GM19023 (cell line): Measurements from ENCODE around the gene NTM.

Experiments used
- ATAC-seq: cut with Tn5 transposase; IDR thresholded peaks from one replicate; pipeline ENCODE4 v1.9.1; 2021; ENCODE audit warnings: mild to moderate bottlenecking, moderate library complexity; ENCODE audit not compliant: unreplicated experiment

Gene NTM

DNA sequence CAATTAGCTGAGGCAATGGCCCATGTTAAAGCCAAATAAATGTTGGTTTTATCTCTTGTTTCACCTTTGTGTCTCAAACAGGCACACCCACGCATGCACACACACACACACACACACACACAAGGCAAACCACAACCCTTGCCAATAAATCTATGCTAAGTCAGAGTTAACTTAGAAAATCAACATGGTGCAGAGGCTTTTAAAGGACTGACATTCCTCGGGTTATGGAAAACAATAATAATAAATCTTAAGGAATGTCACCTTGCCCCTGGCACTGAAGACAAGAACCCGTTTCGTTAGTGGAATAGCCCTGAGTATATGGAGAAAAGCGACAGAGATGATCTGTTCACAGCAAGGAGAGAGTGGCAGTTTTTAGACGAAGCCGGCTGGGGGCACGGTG is 326.3 kb downstream of the NTM start:
- no peak for ATAC-seq

DNA sequence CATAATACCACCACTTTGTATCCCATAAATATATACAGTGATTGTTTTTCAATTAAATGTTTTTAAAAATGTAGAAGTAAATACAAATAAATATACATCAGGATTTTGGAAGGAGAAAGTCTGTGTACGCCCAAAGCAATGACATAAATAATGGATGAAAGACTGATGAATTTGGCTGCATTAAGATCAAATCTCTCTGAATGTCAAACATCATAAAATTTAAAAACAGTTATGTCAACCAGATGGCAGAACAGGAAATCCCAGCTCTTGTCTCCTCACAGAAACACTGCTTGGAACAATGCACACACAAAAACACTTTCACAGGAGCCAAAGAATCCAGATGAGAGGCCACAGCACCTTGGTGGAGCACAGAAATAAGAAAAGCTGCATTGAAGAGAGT is 332.9 kb downstream of the NTM start:
- ATAC-seq: no peak

DNA sequence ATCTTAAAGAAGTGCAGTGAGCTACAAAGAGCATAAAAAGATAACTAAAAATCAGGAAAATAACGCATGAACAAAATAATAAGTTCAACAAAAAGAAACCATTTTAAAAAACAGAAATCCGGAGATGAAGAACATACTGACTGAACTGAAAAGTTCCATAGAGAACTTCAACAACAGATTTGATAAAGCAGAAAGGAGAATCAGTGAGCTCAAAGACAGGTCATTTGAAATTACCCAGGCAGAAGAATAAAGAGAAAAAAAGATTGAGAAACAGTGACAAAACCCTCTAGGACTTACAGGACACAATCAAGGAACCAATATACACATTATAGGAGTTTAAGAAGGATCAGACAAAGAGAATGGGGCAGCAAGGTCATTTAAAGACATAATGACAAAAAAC is 334.3 kb downstream of the NTM start:
- ATAC-seq: no peak

DNA sequence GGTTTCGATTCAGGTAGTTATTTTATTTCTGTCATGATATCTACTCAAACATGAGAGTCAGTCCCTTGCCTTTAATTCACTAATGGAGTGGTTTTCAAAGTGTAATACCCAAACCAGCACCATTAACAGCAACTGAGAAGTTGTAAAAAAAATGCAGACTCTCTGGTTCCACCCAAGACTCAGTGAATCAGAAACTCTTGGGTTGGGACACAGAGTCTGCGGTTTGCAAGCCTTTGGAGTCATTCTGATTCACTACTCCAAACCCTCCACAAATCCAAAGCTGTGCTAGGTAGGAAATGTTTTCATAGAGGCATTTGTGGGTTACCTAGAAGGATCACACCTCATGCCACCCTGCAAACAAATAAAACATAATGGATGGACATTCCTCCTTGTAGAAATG is 340.1 kb downstream of the NTM start:
- no peak for ATAC-seq

DNA sequence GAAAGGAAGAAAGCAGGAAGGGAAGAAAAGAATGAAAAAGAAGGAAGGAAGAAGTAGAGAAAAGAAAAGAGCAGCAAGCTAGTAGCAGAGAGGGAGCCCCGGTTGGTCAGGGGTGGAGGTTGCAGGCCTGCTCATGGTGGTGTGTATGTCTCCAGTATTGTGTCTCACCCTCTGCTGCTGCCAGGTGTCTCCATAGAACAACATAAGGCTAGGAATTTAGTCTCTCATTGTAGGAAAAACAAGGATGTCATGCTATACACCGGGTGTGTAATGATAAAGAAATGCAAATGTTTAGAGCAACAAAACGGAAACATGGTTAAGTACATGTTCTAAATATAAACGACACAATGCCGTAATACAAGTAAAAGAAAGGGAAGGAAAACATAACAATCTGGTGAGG is 342.5 kb downstream of the NTM start:
- ATAC-seq: no peak

DNA sequence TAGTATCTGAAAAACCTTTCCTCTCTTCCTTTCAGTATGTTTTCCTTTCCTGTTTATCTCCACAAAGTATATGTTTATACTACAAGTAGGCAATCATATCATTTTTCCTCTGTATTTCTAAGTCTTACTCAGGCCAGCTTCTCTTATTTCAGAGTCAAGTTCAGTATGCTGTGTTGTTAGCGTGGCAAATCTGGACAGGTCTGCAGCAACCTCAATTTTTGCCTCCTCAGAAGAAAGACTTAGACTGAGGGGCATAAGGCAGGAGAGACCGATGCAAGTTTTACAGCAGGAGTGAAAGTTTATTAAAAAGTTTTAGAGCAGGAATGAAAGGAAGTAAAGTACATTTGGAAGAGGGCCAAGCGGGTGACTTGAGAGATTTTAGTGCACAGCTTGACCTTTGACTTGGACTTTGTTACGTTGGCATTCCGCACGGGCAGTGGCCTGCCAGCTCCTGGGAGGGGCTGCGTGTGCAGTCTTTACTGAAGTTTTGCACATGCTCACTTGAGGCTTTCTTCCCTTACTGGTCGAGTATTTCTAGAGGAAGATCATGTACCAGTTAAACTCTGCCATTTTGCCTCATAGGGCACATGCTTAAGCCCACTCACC is 343.2 kb downstream of the NTM start:
- no peak for ATAC-seq

DNA sequence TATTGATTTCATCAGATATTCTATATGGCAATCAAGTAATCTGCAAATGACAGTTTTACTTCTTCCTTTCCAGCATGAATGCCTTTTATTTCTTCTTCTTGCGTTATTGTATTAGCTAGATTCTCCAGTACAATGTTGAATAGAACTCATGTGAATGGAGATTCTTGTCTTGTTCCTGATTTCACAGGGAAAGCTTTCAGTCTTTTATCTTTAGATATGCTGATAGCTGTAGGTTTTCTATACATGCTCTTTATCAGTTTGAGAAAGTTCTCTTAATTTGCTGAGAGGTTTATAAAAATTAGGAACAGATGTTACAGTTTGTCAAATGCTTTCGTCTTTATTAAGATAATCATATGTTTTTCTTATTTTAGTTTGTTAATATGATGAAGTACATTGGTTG is 347.2 kb downstream of the NTM start:
- no peak for ATAC-seq

DNA sequence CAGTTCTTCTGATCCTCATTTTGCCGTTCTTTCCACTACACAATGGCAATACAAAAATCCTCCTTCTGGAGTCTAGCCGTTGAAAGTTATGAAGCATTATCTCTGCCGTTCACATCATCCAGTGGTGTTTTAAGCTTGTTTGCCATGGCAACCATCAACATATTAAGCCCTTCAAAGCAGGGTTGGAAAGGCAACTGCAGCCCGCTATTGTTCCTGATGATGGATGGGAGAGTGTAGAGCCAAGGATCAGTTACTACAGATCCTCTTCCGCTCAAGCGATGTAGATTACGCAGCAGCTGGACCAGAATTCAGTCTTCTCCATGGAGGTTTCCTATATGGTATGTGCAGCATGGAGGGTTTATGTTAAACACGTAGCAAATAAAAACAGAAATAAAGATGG is 352.7 kb downstream of the NTM start:
- ATAC-seq: no peak

DNA sequence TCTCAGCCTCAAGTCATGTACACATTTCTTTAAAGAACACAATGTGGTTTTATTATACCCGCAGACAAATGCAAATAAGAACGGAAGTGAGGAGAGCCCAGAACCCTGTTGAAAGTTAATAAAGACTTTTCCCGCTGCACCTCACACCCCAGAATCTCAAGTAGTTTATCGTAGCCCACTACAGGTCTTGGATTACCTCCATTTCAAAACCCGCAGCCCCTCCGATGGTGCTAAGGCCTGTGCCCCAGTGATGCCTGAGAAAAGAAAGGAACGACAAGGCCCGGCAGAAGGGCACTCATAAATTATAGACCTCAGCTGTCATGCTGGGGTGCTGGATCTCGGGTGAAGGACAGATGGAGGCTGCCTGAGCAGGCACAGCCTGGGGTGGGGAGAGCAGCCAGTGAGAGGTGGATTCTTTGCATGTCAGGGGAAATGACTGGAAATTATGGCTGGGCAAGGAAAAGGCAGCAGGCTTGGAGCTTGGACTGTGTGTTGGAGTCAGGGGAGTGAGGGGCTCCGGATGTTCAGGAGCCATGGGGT is 354.1 kb downstream of the NTM start:
- ATAC-seq: no peak

DNA sequence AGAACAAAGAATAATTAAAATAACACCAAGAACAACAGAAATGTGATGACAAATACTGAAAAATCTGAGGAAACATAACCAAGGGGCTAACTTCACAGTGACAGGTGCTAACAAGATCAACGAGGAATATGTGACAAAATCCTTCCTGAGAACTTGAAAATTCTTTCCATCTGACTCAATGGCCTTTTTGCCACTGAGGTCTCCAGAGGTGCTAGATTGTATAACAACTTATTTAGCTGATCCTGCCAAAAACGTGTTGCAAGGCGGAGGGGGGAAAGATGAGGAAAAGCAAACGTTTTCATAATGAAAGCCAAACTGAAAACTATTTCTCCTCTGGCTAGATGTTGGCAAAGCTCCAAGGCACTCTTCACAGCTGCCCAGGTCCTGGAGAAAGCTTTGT is 364.5 kb downstream of the NTM start:
- ATAC-seq: no peak

DNA sequence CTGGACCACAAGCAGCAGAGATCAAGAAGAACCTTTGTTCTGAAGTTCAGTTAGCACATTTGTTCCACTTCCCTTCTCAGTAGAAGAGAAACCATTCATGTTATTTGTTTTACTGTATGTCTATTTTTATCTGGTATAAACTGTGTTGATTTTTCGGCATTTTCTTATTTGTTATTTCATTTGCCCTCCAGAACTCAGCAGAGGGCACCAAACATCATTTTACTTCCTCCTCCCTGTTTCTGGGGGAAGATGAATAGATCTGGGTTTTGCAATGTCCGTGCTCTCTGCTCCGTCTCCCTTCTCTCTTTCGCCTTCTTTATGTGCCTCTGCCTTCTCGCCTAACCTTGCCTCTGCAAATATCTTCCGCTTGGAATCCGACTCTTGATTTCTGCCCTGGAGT is 366.9 kb downstream of the NTM start:
- no peak for ATAC-seq

DNA sequence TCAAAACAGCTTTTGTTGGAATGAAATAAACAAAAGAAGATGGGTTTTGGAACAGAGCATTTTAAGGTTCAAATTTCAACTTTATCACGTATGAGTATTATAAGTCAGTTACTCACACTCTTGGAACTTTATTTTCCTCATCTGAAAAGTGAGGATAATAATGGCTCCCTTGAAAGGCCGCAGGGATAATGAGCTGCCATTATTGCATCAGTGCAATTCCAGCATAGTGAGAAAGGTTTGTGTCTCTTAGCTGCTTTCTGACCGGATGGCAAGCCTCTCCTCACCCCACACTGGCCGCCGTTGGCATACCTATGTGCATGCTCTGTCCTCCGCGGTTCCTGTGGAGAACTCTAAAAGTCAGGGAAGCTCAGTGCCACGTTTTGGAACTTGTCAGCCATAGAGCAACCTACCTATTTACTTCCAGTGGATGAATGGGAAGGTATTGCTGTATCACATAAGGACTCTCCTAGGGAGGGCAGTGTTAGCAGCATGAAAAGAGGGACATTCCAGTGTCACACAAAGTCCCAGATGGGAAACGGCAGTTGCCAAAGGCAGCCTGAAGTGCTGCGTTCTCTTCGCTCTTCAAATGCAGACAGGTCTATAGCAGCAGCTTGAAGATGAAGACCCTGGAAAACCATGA is 368.9 kb downstream of the NTM start:
- no peak for ATAC-seq

DNA sequence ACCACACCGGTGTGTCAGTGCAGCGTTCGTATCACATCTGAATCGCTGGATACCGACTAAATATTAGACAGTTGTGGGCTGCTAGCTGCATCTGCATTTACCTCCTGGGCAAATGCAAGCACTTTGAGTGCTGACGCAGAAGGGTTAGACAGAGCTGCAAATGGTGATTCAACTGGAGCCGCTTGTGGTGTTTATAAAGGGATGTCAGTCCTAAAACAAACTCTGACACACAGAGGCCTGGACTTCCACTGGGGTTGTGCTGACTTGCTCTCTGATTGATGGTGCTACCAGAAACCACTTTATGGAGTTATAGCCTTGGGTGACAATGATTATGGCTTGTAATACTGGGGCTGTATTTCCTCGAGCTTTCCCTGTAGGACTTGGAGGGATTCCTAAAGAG is 374.4 kb downstream of the NTM start:
- ATAC-seq: no peak

DNA sequence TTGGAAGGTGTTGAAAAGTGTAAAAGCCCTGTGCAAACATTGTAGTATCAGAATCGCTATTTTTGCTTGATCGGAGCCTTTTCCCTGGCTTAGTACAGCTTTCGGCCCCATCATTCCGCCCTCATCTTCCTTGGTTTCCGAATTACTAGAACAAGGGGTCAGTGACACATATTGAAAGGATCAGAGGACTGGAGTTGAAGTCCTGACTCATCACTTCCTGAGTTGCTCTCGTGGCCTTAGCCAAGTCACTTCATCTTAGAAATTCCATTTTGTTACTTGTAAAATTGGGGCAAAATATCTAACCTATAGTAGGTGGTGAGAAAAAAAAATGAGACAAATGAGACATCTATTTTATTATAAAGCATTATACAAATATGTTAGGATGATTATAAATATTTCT is 375.0 kb downstream of the NTM start:
- ATAC-seq: no peak

DNA sequence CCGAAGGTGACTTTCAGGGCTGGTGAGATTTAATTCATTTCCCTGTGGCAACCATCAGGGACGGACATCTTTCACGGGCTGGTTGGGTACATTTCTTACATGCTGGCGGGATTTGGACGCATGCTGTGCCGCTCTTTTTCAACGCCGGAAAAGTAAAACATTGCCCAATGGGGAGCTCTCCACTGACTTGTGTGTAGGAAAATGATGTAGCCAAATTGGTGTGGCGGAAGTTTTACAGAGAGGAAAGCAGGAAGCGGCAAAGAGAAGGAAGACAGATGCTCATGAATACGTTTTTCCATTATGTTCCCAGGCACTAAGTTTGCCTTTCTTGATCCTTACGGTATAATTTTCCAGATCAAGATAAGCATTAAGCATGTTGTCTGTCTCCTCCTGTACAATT is 375.8 kb downstream of the NTM start:
- no peak for ATAC-seq

DNA sequence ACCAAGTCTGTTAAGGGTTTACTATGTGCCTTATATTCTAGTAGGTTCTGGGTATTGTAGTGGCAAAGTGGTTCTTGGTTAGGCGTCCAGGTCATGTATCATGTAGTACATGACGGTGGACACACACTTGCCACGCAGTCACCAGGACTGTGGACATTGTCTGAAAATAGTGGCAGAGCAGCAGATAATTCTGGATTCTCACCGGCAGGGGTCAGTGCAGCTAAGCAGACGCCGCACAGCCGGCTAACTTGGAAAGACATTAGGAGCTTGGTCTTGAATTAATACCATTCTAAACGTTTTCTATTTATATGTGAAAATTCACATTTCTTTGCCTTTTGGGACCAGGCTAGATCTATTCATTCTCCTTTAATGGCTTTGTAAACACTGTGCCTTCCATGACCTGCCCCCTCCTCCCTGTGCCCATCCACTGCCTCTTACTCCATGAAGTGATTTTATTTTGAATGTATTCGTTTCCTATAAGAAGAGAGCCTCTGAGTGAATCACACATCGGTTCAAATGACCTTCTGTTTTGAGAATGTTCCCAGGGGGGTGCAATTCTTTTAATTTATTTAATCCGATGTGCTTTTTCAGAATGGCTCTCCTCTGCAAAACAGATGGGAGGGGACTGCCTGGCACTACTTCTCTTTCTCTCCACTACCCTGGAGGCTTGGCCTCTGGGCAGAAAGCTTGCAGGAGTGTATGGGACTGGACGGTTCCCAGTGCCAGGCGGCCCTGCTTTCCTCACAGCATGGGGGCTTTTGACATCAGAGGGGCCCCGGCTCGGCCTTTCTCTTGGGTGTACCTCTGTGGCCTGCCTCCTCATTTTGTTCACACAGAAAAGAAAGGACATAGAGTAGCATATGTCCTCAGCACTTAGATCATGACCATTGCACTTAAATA is 378.0 kb downstream of the NTM start:
- ATAC-seq: no peak

DNA sequence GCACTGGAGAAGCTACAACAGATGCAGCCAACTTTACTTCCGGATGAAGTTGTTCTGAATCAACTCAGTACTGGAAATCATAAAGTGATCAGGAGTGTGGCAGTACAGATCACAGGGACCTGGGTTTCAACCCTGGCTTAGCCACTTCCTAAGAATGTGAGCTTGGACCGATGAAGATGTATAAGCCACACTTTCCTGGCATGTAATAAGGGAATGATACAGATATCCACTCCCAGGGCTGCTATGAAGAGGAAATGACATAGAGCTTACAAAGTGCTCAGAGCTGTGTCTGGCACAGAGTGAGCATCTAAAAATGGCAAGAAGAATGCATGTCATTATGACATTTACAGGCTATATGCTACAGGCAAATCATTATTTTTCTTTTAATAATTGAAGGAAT is 378.7 kb downstream of the NTM start:
- no peak for ATAC-seq

DNA sequence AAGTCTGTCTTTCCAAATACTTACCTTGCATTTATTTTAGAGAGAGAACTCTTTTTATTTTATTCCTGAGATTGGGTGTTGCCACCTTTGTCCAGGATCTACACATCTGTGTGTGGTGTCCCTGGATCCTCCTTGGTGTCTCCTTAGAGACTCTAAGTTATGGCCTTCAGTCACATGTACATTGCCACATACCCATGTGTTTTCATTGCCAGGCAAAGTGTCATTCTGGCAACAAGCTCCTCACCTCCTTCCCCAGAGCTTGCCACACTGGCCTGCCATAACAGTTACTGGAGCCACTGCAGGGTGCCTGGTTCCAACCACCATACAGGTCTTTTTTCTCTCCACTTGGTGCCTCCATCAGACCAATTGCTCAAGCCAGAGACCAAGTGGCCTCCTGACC is 379.7 kb downstream of the NTM start:
- no peak for ATAC-seq

DNA sequence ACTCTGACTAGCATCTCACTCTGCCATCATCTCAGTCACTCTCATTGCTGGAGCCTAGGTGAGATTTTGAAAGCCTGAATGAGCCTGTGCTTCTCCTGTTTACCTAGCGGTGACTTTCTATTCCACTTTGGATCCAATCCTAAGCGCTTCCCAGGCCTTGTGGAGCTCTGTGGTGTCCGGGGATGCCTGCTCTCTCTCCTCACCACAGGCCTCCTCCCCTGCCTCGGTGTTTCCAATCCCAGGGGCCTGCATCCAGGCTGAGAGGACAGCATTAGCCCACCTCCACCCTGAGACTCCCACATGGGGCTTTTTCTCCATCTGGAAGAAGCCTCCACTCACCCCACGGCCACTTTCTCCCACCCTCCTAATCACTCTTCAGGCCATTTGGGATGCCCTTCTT is 380.3 kb downstream of the NTM start:
- no peak for ATAC-seq

DNA sequence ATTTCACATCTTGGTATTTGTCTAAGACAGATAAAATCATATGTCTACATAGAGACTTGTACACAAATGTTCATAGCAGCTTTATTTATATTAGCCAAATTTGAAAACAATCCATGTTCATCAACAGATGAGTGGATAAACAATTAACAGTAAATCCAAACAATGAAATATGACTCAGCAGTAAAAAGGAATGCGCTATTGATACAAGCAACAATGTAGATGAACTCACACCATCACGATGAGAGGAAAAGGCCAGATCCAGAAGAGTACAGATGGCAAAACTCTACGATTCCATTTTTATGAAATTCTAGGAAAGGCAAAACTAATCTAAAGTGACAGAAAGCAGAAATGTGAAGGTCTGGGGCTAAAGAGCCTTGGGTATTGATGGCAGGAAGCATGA is 384.3 kb downstream of the NTM start:
- no peak for ATAC-seq

DNA sequence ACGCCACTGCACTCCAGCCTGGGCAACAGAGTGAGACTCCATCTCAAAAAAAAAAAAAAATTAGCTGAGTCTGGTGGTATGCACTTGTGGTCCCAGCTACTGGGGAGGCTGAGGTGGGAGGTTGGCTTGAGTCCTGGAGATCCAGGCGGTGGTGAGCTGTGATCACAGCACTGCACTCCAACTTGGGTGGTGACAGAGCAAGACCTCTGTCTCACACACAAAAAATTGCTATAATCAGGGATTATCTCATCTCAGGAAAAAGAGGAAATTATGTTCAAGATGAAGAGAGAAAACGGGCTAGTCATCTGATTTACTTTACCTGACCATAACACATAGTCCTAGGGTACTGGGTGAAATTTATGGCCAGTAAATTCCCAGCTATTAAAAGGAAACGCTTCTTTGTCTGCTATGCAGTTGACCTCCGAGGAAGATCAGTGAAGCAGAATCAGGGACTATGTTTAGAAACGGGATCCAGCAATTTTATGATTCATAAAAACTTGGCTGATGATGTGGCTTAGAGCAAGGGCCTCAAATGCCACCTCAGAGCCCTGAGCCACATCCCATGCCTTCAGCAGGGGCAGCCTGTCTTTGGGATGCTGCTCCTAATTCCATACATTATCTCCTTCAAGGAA is 386.2 kb downstream of the NTM start:
- ATAC-seq: no peak

DNA sequence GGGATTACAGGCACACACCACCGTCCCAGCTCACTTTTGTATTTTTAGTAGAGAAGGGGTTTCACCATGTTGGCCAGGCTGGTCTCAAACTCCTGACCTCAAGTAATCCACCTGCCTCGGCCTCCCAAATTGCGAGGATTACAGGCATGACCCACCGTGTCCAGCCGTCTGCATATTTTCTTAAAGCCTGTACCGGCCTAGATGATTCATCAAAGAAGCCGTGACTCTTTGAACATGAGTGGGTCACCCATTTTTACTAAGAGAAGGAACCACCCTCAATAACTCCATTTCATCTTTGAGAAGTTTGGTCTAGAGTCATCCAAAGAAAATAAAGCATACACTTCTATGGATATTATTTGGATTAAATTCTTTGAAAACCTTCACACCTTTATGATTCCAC is 388.3 kb downstream of the NTM start:
- ATAC-seq: no peak
